Body of pancreas (tissue), 4 donors: ENCODE results near the gene SLC28A3. TPM values are rescaled to one million over a fixed set of nuclear protein-coding genes. Genes with fewer than 3 reads are reported as not detected.

Experiments
- ATAC-seq: fragments of 150-250 bp; one replicate; pipeline ENCODE4 v1.9.1; 2016
- DNase-seq, 4 donors: peaks; one replicate each; pipeline ENCODE4 v3.0.0-alpha.2; 2019
- H3K27ac ChIP-seq, 4 donors: fragments of 200-600 bp; sonication (generic); 1 replicate in 3 of 4; 2 replicates in 1 of 4; pipeline versions ENCODE4 v1.5.1 to v1.6.1; 2016 to 2019; ENCODE audit warnings: mild to moderate bottlenecking in 1 of 4, mixed read lengths in 1 of 4, moderate library complexity in 1 of 4
- H3K27me3 ChIP-seq, 2 donors: fragments of 200-600 bp; sonication (generic); one replicate each; pipeline ENCODE4 v1.6.0; 2016; ENCODE audit warnings: mild to moderate bottlenecking in 1 of 2
- H3K36me3 ChIP-seq, 2 donors: fragments of 200-600 bp; sonication (generic); replicated peaks in 1 of 2; 2 replicates each; pipeline ENCODE4 v1.5.1; 2016; ENCODE audit warnings: low read depth in 2 of 2; ENCODE audit not compliant: insufficient read depth in 1 of 2
- H3K4me1 ChIP-seq: fragments of 200-600 bp; sonication (generic); one replicate; pipeline ENCODE4 v1.6.0; 2016
- H3K4me3 ChIP-seq, 2 donors: fragments of 200-600 bp; sonication (generic); 1 replicate in 1 of 2; 2 replicates in 1 of 2; pipeline ENCODE4 v1.5.1; 2016 to 2019
- H3K9me3 ChIP-seq, 3 donors: fragments of 200-600 bp; sonication (generic); 1 replicate in 2 of 3; 2 replicates in 1 of 3; pipeline ENCODE4 v1.5.1; 2016
- CTCF ChIP-seq, 7 experiments: fragments of 450-650 bp in 4 of 7; fragments of 200-600 bp in 3 of 7; sonication (generic) in 3 of 7; IDR thresholded peaks; one replicate each; pipeline ENCODE4 v1.5.1; 2016 to 2019; ENCODE audit warnings: antibody characterized with exemption in 7 of 7
- POLR2A ChIP-seq, 3 donors: fragments of 450-650 bp; IDR thresholded peaks; one replicate each; pipeline ENCODE4 v1.6.1; 2016; ENCODE audit warnings: antibody characterized with exemption in 3 of 3, mild to moderate bottlenecking in 2 of 3
- WGBS, 2 donors: methylation state at CpG; one replicate each; pipeline ENCODE4 v1.1.5; 2017; 5-methylcytosine and 5-hydroxymethylcytosine counted together
- intact Hi-C: fragments of 100-400 bp; cut with DNase I; formaldehyde crosslinking; loops from one replicate; pipeline ENCODE4 v1.15.1; 2023
- total RNA-seq, 2 donors: library from RNA; depleted of rRNA; stranded (reverse); fragments of >200 nt; gene quantifications; one replicate each; pipeline ENCODE4 v1.1.0, GENCODE V29; 2016

SLC28A3 gene
- total RNA-seq, 2 donors from 2014 or later = 4.3 to 8.0 TPM

GRCh38 chr9:84238652-84239051 lies 101.9 kb downstream of the SLC28A3 start:
- 67 to 83% methylated on average over 4 of the region's 4 CpGs for WGBS, 2 donors
- no peak for ATAC-seq
- DNase-seq = no peak
- Histone ChIP-seq H3K27me3 (no peaks in the 10 kb centered on the region), H3K27ac (no peak overlapping the region), H3K36me3 (no peaks in the 10 kb centered on the region), H3K4me3 (no peak overlapping the region), H3K9me3 (peaks cover 0 to 6% (median 0%) of the 10 kb centered on the region in 3 donors), H3K4me1 (no peaks in the 10 kb centered on the region)
- TF ChIP-seq POLR2A (IDR thresholded peaks at IDR 0.05) (no peak), CTCF (IDR thresholded peaks at IDR 0.05) (no peak)
- intact Hi-C loops = no loop called here

DNA sequence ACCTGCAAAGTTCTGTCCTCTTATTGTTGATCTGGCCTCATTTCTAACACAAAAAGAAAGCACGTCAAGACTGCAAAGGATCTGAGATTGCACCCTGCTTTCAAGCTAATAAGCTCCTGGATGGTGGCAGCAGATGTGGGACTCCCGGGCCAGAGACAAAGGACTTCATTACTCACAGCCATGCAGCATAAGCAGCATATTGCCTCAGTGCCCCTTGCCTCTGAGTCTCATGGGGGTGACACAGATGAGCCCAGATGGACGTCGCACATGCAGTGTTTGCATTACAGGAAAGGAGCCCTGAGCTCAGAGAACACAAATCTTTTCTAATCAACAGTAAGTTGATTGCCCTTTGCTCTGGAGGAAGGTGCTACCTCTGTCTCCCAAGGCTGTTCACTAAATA lies 105.0 kb downstream of the SLC28A3 start:
- intact Hi-C loops = no loop called here
- H3K27ac ChIP-seq = no peak overlapping the region
- ATAC-seq = no peak
- H3K4me3 ChIP-seq = no peak overlapping the region
- TF ChIP-seq POLR2A (IDR thresholded peaks at IDR 0.05) = no peak
- TF ChIP-seq CTCF (IDR thresholded peaks at IDR 0.05) = no peak
- no peaks in the 10 kb centered on the region for H3K27me3 ChIP-seq
- no peaks in the 10 kb centered on the region for H3K36me3 ChIP-seq
- DNase-seq = no peak
- WGBS, 2 donors = 60 to 68% methylated on average over 4 of the region's 4 CpGs
- H3K4me1 ChIP-seq = peaks cover 6% of the 10 kb centered on the region
- peaks cover 0 to 6% (median 0%) of the 10 kb centered on the region in 3 donors for H3K9me3 ChIP-seq

GRCh38 chr9:84230355-84231145 lies 110.0 kb downstream of the SLC28A3 start:
- no peaks in the 10 kb centered on the region for H3K9me3 ChIP-seq
- no peak overlapping the region for H3K4me3 ChIP-seq
- H3K36me3 ChIP-seq = no peaks in the 10 kb centered on the region
- no peaks in the 10 kb centered on the region for H3K27me3 ChIP-seq
- DNase-seq = no peak
- ATAC-seq = peak; percentile 35
- H3K4me1 ChIP-seq = peaks cover 8% of the 10 kb centered on the region
- TF ChIP-seq POLR2A (IDR thresholded peaks at IDR 0.05) = no peak
- no peak for TF ChIP-seq CTCF (IDR thresholded peaks at IDR 0.05)
- WGBS, 2 donors = 43 to 56% methylated on average over 4 to 6 of the region's 6 CpGs
- intact Hi-C loops = no loop called here
- H3K27ac ChIP-seq = peak overlapping the region in 1 of 4 donors; percentile 17

DNA sequence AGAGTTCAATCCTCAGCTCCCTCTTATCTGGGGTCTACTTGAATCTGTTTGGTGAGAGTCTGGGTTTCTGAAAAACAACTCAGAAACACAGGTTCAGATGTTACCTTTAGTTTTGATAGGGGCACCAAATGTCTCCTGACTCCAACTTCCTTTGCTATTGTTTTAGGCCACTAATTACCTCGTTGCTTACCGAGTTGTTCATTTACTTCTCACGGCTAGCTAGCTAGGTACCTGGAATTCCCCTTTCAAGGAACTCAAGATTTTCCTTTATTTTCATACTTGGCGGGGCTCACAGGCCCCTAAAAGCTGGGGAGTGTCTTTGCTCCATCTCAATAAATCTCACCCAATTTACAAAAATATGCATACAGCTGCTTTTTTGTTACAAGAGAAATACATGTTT lies 111.4 kb downstream of the SLC28A3 start:
- no peaks in the 10 kb centered on the region for H3K36me3 ChIP-seq
- ATAC-seq (no peak), DNase-seq (no peak)
- H3K27me3 ChIP-seq = no peaks in the 10 kb centered on the region
- H3K4me1 ChIP-seq = peaks cover 8% of the 10 kb centered on the region
- no peaks in the 10 kb centered on the region for H3K9me3 ChIP-seq
- no peak for TF ChIP-seq CTCF (IDR thresholded peaks at IDR 0.05)
- no peak for TF ChIP-seq POLR2A (IDR thresholded peaks at IDR 0.05)
- no peak overlapping the region for H3K27ac ChIP-seq
- H3K4me3 ChIP-seq = no peak overlapping the region
- WGBS, 2 donors = 48 to 66% methylated on average over 4 of the region's 4 CpGs
- intact Hi-C loops = no loop called here
